Measurements from ENCODE around the gene NRARP.
A peak's percentile ranks its signal among the peaks of the same experiment; 100 is the strongest.

Gene NRARP

DNA sequence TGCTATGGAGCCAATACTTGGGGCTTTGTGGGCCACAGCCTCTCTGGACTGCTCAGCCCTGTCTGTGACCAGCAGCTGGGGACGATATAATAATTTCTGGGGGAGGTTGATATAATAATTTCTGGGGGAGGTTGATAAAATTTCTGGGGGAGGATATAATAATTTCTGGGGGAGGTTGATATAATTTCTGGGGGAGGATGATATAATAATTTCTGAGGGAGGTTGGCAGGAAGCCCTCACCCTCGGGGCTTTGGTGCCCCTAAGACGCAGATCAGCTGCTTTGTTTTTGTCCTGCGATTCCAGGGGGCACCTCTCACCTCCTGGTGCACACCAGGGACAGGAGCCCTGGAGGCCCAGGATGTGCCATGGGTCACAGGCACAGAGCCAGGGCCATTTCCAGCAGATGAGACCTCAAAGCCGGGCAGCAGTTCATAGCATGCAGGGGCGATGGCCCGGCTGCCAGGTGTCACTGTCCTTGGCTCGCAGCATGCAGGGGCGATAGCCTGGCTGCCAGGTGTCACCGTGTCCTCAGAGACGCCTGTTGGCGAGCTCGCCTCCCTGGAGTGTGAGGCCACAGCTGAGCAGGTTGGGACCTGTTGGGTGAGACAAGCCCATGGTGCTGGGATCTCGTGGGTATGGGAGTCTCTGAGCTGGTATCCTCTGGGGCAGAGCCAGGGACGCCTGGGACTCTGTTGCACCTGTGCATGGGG, 28.3 kb downstream of the NRARP start:
- no peak for DNase-seq (ENCODE audit: insufficient read length, low spot score)
- TF ChIP-seq TAF1 (IDR thresholded peaks at IDR 0.05; ENCODE audit: low read depth, low read length) (no peak), POLR2AphosphoS5 (IDR thresholded peaks at IDR 0.05; ENCODE audit: low read depth, low read length) (no peak)
- no peak for FAIRE-seq

DNA sequence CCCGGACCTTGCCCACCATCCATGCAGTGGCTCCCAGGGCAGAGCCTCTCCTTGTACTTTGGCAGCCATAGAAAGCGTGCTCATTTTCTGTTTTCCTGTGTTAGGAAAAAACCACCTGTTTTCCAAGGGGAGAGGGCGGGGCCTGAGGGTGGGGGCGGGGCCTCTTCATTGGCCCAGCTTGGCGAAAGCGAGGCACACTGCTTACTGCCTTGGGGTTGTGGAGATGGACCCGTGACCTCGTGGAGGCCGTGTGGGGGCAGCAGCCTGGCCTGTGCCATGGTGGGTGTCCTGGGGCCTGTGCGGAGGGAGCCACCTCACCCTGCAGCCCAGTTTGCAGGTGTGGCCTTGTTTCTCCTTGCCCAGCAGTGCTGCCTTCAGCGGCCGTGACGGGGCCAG, 29.0 kb downstream of the NRARP start:
- FAIRE-seq (no peak), DNase-seq (ENCODE audit: insufficient read length, low spot score) (no peak)
- TF ChIP-seq PAX5 (IDR thresholded peaks at IDR 0.05; ENCODE audit: insufficient read depth, low read length, severe bottlenecking) (no peak), POLR2AphosphoS5 (IDR thresholded peaks at IDR 0.05; ENCODE audit: low read depth, low read length) (no peak), TAF1 (IDR thresholded peaks at IDR 0.05; ENCODE audit: low read depth, low read length) (no peak), SPI1 (IDR thresholded peaks at IDR 0.05; ENCODE audit: low read depth, low read length) (no peak), POU2F2 (IDR thresholded peaks at IDR 0.05; ENCODE audit: low read depth, low read length) (no peak), POLR2A (IDR thresholded peaks at IDR 0.05; ENCODE audit: low read depth, low read length) (no peak)

DNA sequence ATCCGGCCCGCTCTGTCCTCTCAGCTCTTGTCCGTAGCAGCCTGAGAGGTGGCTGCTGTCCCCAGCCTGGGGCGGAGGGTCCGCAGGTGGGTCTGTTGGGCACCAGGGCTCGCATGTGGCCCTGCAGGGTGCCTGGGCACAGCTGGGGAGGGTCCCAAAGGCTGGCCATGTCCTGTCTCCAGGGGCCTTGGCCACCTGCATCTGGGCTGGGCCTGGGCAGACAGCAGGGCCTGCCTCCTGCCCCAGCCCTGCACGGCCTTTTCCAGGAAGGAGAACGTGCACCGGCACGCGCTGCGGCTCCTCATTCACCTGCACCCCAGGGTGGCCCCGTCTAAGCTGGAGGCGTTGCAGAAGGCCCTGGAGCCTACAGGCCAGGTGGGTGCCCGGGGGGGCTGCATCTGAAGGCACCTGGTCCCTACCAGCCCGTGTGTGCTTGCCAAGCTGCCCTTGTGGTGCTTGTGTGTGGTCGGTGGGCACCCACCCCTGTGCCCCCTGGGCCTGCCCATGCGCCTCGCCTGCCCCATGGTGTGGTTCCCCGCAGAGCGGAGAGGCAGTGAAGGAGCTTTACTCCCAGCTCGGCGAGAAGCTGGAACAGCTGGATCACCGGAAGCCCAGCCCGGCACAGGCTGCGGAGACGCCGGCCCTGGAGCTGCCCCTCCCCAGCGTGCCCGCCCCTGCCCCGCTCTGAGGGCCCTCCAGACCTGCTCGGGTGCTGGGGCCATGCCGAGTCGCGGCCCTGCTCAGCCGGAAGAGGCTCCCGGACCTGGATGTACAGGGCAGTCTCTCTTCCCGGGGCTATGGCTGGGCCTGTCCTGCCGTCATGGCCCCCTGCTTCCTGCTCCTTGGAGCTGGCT, 29.6 kb downstream of the NRARP start:
- no peak for DNase-seq (ENCODE audit: insufficient read length, low spot score)
- no peak for FAIRE-seq

DNA sequence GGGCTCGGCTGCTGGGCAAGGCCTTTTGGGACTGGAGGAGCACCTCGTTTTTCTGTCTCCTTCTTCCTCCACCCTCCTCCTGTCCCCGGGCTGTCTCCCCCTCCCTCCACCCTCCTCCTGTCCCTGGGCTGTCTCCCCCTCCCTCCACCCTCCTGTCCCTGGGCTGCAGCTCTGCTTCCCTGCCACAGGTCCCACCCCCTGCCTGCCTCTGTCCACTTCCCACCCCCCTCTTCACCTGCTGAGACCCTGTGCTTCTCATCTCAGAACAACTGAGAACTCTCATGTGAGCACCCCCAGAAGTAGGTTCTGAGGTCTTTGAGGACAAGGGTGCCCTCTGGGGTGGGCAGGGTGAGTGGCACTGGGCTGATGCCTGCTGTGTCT, 30.4 kb downstream of the NRARP start:
- FAIRE-seq = no peak

More for the DNA sequence above, 29.6 kb downstream of the NRARP start:
- TF ChIP-seq PAX5 (IDR thresholded peaks at IDR 0.05; ENCODE audit: insufficient read depth, low read length, severe bottlenecking) (no peak), POU2F2 (IDR thresholded peaks at IDR 0.05; ENCODE audit: low read depth, low read length) (no peak), POLR2AphosphoS5 (IDR thresholded peaks at IDR 0.05; ENCODE audit: low read depth, low read length) (no peak), TAF1 (IDR thresholded peaks at IDR 0.05; ENCODE audit: low read depth, low read length) (no peak), SPI1 (IDR thresholded peaks at IDR 0.05; ENCODE audit: low read depth, low read length) (no peak), POLR2A (IDR thresholded peaks at IDR 0.05; ENCODE audit: low read depth, low read length) (no peak)

DNA sequence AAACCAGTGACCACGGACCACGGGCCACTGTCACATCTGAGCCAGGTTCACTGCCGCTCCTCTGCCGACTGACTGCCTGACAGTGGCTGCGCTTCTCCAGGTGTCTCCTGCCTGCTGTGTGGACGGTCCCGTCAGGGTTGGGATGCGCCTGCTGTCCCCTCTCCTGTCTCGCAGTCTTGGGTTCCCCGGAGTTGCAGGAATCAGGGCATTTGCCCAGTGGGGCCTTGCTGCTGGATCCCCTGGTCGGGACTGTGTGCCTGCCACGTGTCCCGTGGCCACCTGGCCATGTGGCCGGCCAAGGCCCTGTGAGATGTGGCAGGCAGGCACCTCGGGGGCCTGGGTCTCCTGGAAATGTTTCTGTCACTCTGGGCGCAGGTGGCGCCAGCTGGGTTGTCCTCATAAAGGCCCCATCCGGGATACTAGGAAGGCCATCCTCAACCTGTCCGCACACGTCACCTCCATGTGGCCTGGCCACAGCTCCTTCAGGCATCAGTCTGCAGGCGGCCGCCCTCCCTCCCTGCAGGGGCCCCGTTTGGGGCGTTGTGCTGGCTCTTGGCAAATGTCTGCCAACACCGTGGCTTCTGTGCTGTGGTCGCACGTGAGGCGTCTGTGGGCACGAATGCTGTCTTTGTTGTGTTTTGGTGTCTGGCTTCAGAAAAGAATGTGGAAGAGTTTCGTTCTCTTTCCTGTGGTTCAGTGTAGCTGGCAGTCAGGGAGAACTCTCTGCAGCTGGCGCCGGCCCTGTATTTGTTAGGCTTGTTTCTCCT, 31.0 kb downstream of the NRARP start:
- FAIRE-seq = no peak
- DNase-seq (ENCODE audit: insufficient read length, low spot score) = no peak
- TF ChIP-seq SPI1 (IDR thresholded peaks at IDR 0.05; ENCODE audit: low read depth, low read length) (no peak), PAX5 (IDR thresholded peaks at IDR 0.05; ENCODE audit: insufficient read depth, low read length, severe bottlenecking) (no peak), TAF1 (IDR thresholded peaks at IDR 0.05; ENCODE audit: low read depth, low read length) (no peak), POLR2A (IDR thresholded peaks at IDR 0.05; ENCODE audit: low read depth, low read length) (no peak), POLR2AphosphoS5 (IDR thresholded peaks at IDR 0.05; ENCODE audit: low read depth, low read length) (no peak), POU2F2 (IDR thresholded peaks at IDR 0.05; ENCODE audit: low read depth, low read length) (no peak)

More for the DNA sequence above, 30.4 kb downstream of the NRARP start:
- TF ChIP-seq POLR2AphosphoS5 (IDR thresholded peaks at IDR 0.05; ENCODE audit: low read depth, low read length) (no peak), POU2F2 (IDR thresholded peaks at IDR 0.05; ENCODE audit: low read depth, low read length) (no peak), PAX5 (IDR thresholded peaks at IDR 0.05; ENCODE audit: insufficient read depth, low read length, severe bottlenecking) (no peak), TAF1 (IDR thresholded peaks at IDR 0.05; ENCODE audit: low read depth, low read length) (no peak), SPI1 (IDR thresholded peaks at IDR 0.05; ENCODE audit: low read depth, low read length) (no peak), POLR2A (IDR thresholded peaks at IDR 0.05; ENCODE audit: low read depth, low read length) (no peak)
- DNase-seq (ENCODE audit: insufficient read length, low spot score) = no peak

DNA sequence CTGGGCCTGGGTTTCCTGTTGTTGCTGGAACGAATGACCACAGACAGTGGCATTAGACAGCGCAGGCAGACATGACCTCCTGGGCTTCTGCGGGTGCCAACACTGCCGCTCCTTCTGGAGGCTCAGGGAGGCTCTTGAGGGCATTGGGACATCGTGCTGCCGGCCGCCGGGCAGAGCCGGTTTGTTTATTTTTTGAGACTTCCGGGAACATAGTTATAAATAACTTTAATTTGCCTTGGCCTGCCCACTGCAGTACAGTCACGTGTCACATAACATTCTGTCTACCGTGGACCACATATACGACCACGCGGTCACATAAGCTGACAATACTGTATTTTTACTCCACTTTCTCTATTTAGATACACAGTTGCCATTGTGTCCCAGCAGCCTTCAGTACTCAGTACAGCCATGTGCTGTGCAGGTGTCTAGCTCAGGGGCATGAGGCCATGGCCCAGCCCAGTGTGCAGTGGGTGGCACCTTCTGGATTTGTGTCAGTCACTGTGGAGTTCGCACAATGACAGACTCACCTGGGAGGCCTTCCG, 32.8 kb downstream of the NRARP start:
- TF ChIP-seq TAF1 (IDR thresholded peaks at IDR 0.05; ENCODE audit: low read depth, low read length) (no peak), POLR2A (IDR thresholded peaks at IDR 0.05; ENCODE audit: low read depth, low read length) (no peak), SPI1 (IDR thresholded peaks at IDR 0.05; ENCODE audit: low read depth, low read length) (no peak), PAX5 (IDR thresholded peaks at IDR 0.05; ENCODE audit: insufficient read depth, low read length, severe bottlenecking) (no peak), POU2F2 (IDR thresholded peaks at IDR 0.05; ENCODE audit: low read depth, low read length) (no peak), POLR2AphosphoS5 (IDR thresholded peaks at IDR 0.05; ENCODE audit: low read depth, low read length) (no peak)
- peak; percentile 72 for FAIRE-seq
- no peak for DNase-seq (ENCODE audit: insufficient read length, low spot score)

DNA sequence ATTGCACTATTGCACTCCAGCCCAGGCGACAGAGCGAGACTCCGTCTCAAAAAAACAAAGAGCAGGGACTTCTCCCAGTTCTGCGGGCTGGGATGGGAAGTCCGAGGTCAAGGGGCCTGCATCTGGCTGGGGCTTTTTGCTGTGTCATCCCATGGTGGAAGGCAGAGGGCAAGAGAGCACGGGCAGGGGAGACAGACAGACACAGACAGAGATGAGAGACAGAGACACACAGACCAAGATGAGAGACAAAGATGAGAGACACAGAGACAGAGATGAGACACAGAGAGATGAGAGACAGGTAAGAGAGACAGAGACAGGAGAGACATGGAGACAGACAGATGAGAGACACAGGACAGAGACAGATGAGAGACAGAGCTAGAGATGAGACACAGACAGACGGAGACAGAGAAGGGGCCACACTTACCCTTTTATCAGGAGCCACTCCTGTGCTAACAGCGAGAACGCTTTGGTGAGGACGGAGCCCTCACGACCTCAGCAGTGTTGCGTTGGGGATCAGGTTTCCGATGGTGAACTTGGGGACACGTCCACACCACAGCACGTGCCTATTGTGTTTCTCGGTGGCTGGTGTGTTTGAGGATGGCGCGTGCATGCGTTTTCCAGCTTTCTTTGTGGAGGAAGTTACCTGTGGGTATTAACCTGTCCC, 33.4 kb downstream of the NRARP start:
- TF ChIP-seq POLR2A (IDR thresholded peaks at IDR 0.05; ENCODE audit: low read depth, low read length) (no peak), POLR2AphosphoS5 (IDR thresholded peaks at IDR 0.05; ENCODE audit: low read depth, low read length) (no peak), TAF1 (IDR thresholded peaks at IDR 0.05; ENCODE audit: low read depth, low read length) (no peak), POU2F2 (IDR thresholded peaks at IDR 0.05; ENCODE audit: low read depth, low read length) (no peak), SPI1 (IDR thresholded peaks at IDR 0.05; ENCODE audit: low read depth, low read length) (no peak), PAX5 (IDR thresholded peaks at IDR 0.05; ENCODE audit: insufficient read depth, low read length, severe bottlenecking) (no peak)
- DNase-seq (ENCODE audit: insufficient read length, low spot score) (no peak), FAIRE-seq (peak; percentile 48)

DNA sequence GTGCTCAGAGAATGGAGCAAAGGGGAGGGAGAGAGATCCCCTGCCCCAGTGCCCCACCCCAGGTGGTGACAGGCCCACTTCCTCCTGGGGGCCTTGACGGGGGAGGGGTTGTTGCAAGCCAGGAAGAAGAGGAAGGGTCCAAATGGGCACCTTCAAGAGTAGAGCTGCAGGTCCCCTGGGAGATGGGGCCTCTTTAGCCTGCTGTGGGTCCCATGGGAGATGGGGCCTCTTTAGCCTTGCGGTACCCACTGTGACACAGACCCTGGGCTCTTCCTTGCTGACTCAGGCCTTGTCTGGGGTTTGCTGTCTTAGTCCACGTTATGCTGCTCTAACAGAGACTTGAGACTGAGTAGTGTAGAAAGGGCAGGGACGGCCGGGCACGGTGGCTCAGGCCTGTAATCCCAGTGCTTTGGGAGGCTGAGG, 34.1 kb downstream of the NRARP start:
- DNase-seq (ENCODE audit: insufficient read length, low spot score) (no peak), FAIRE-seq (no peak)

More for the DNA sequence above, 34.1 kb downstream of the NRARP start:
- TF ChIP-seq TAF1 (IDR thresholded peaks at IDR 0.05; ENCODE audit: low read depth, low read length) (no peak), PAX5 (IDR thresholded peaks at IDR 0.05; ENCODE audit: insufficient read depth, low read length, severe bottlenecking) (no peak), POU2F2 (IDR thresholded peaks at IDR 0.05; ENCODE audit: low read depth, low read length) (no peak), SPI1 (IDR thresholded peaks at IDR 0.05; ENCODE audit: low read depth, low read length) (no peak), POLR2AphosphoS5 (IDR thresholded peaks at IDR 0.05; ENCODE audit: low read depth, low read length) (no peak), POLR2A (IDR thresholded peaks at IDR 0.05; ENCODE audit: low read depth, low read length) (no peak)

Measured in GM12891 (cell line).